Activated CD4-positive, alpha-beta T cell treated with anti-CD3 and anti-CD28 coated beads for 24 hours (primary cell): ENCODE data around the gene C1QBP.
"Not testable (repeated sequence)": the region's sequence is repeated elsewhere in the genome, so short reads cannot be mapped to it uniquely, and the experiment has no call there.

ENCODE experiments used
- DNase-seq, 2 donors: peaks; one replicate each; pipeline ENCODE4 v3.0.0-alpha.2; 2020; ENCODE audit warnings: low read depth in 2 of 2

C1QBP gene

GRCh38 chr17:5431949-5432556, 6.9 kb downstream of the C1QBP start:
- no peak for DNase-seq

GRCh38 chr17:5431234-5431633, 7.7 kb downstream of the C1QBP start:
- DNase-seq: not testable (repeated sequence)

- DNase-seq: no peak
Observed at GRCh38 chr17:5430413-5430999, 8.4 kb downstream of the C1QBP start.

GRCh38 chr17:5429191-5429887, 9.6 kb downstream of the C1QBP start:
- no peak for DNase-seq

GRCh38 chr17:5425826-5426225, 13.1 kb downstream of the C1QBP start:
- DNase-seq: no peak

GRCh38 chr17:5424909-5425308, 14.0 kb downstream of the C1QBP start:
- no peak for DNase-seq

GRCh38 chr17:5422505-5422904, 16.4 kb downstream of the C1QBP start:
- no peak for DNase-seq

- peak; percentile 72 to 74 for DNase-seq
Observed at GRCh38 chr17:5419959-5420653, 18.8 kb downstream of the C1QBP start, which contains the start of gene RPAIN. RPAIN (plus strand) TSS chr17:5420182; CDS start chr17:5420211, 29 bp downstream.

GRCh38 chr17:5419356-5419958, 19.5 kb downstream of the C1QBP start, which contains the start of gene NUP88:
NUP88 (minus strand) TSS chr17:5419662; CDS start chr17:5419650, 12 bp downstream.
- DNase-seq: peak; percentile 91

- peak; percentile 30 to 58 for DNase-seq
Observed at GRCh38 chr17:5418858-5419355, 20.0 kb downstream of the C1QBP start.

GRCh38 chr17:5416901-5417300, 22.1 kb downstream of the C1QBP start:
- DNase-seq: no peak

GRCh38 chr17:5413682-5414081, 25.3 kb downstream of the C1QBP start:
- DNase-seq: no peak

- DNase-seq: no peak
Observed at GRCh38 chr17:5410594-5411272, 28.2 kb downstream of the C1QBP start.

- no peak for DNase-seq
Observed at GRCh38 chr17:5408186-5408585, 30.8 kb downstream of the C1QBP start.

- DNase-seq: no peak
Observed at GRCh38 chr17:5405400-5405799, 33.6 kb downstream of the C1QBP start.

GRCh38 chr17:5399767-5400166, 39.2 kb downstream of the C1QBP start:
- DNase-seq: no peak

- DNase-seq: no peak
Observed at GRCh38 chr17:5396612-5397011, 42.3 kb downstream of the C1QBP start.

GRCh38 chr17:5391678-5392077, 47.3 kb downstream of the C1QBP start:
- no peak for DNase-seq
